WTC11 (cell line): ENCODE results near the gene ADCY10. TPM values are rescaled to one million over a fixed set of nuclear protein-coding genes. Genes with fewer than 3 reads are reported as not detected.

Source experiments
- ATAC-seq: fragments of 200-7000 bp; cut with Tn5 transposase; 2 replicates; pipeline ENCODE4 v1.10.0; 2021; ENCODE audit warnings: mild to moderate bottlenecking, moderate library complexity
- CTCF ChIA-PET: fragments of 300-600 bp; sonication (Branson Sonifier 250); formaldehyde crosslinking; loops from one replicate; lab custom pipeline; 2021; ENCODE audit warnings: antibody characterized with exemption; lab: Charles Lee
- POLR2A ChIA-PET: fragments of 350-600 bp; sonication (Branson Sonifier 250); formaldehyde crosslinking; loops from one replicate; lab custom pipeline; 2021; ENCODE audit warnings: antibody characterized with exemption; lab: Charles Lee
- DNase-seq: peaks from one replicate; pipeline ENCODE4 v3.0.0; 2021; ENCODE audit warnings: low spot score
- H3K27ac Mint-ChIP-seq: 2 replicates; pipeline ENCODE4 v1.8.0; 2021; ENCODE audit warnings: mixed read lengths
- H3K27me3 Mint-ChIP-seq: 2 replicates; pipeline ENCODE4 v1.8.0; 2021; ENCODE audit warnings: low read depth, mild to moderate bottlenecking, moderate library complexity, mixed read lengths
- H3K36me3 Mint-ChIP-seq: 2 replicates; pipeline ENCODE4 v1.8.0; 2021; ENCODE audit warnings: mixed read lengths
- H3K4me1 Mint-ChIP-seq: 2 replicates; pipeline ENCODE4 v1.8.0; 2022; ENCODE audit warnings: mixed read lengths
- H3K4me3 Mint-ChIP-seq: 2 replicates; pipeline ENCODE4 v1.8.0; 2021; ENCODE audit warnings: mild to moderate bottlenecking, moderate library complexity, mixed read lengths
- H3K9me3 Mint-ChIP-seq: 2 replicates; pipeline ENCODE4 v1.8.0; 2021; ENCODE audit warnings: mixed read lengths
- CBFB ChIP-seq: sonication (generic); formaldehyde crosslinking; IDR thresholded peaks from 2 replicates; pipeline ENCODE4 v1.8.1; 2022; ENCODE audit warnings: mild to moderate bottlenecking, low read depth, missing genetic modification reagents
- CREM ChIP-seq: sonication (generic); formaldehyde crosslinking; IDR thresholded peaks from 2 replicates; pipeline ENCODE4 v1.8.1; 2022; ENCODE audit warnings: mild to moderate bottlenecking, missing genetic modification reagents, moderate library complexity
- FOXK1 ChIP-seq: sonication (generic); formaldehyde crosslinking; IDR thresholded peaks from 2 replicates; pipeline ENCODE4 v1.8.0; 2022; ENCODE audit warnings: mild to moderate bottlenecking, moderate library complexity, missing genetic modification reagents
- GABPB1 ChIP-seq: sonication (generic); formaldehyde crosslinking; IDR thresholded peaks from 2 replicates; pipeline ENCODE4 v1.8.1; 2023; ENCODE audit warnings: mild to moderate bottlenecking, missing genetic modification reagents
- GTF2I ChIP-seq: fragments of 250-450 bp; sonication (Bioruptor Pico); conservative IDR thresholded peaks from 2 replicates; pipeline ENCODE4 v1.4.0; 2021; ENCODE audit warnings: mild to moderate bottlenecking
- IRF2 ChIP-seq: sonication (generic); formaldehyde crosslinking; IDR thresholded peaks from 2 replicates; pipeline ENCODE4 v1.8.0; 2022; ENCODE audit warnings: low read depth, missing genetic modification reagents, borderline replicate concordance
- NR2C2 ChIP-seq: sonication (generic); formaldehyde crosslinking; IDR thresholded peaks from 2 replicates; pipeline ENCODE4 v1.8.0; 2022; ENCODE audit warnings: mild to moderate bottlenecking, missing genetic modification reagents
- PRRX2 ChIP-seq: fragments of 250-450 bp; sonication (Bioruptor Pico); IDR thresholded peaks from 2 replicates; pipeline ENCODE4 v1.8.0; 2021; ENCODE audit warnings: mild to moderate bottlenecking
- RELA ChIP-seq: sonication (generic); formaldehyde crosslinking; IDR thresholded peaks from 2 replicates; pipeline ENCODE4 v1.8.1; 2022; ENCODE audit warnings: missing genetic modification reagents, mild to moderate bottlenecking, borderline replicate concordance
- SMAD4 ChIP-seq: sonication (generic); formaldehyde crosslinking; IDR thresholded peaks from 2 replicates; pipeline ENCODE4 v1.8.0; 2022; ENCODE audit warnings: mild to moderate bottlenecking, missing genetic modification reagents
- ZNF138 ChIP-seq: sonication (generic); formaldehyde crosslinking; conservative IDR thresholded peaks from 2 replicates; pipeline ENCODE4 v1.8.1; 2022; ENCODE audit warnings: mild to moderate bottlenecking, moderate library complexity, missing genetic modification reagents
- ZNF317 ChIP-seq: sonication (generic); formaldehyde crosslinking; IDR thresholded peaks from 2 replicates; pipeline ENCODE4 v1.8.1; 2023; ENCODE audit warnings: low read depth, mild to moderate bottlenecking, moderate library complexity, missing genetic modification reagents, borderline replicate concordance
- ZNF396 ChIP-seq: fragments of 250-450 bp; sonication (Bioruptor Pico); IDR thresholded peaks from 2 replicates; pipeline ENCODE4 v1.8.0; 2021; ENCODE audit warnings: mild to moderate bottlenecking, moderate library complexity, borderline replicate concordance
- ZNF416 ChIP-seq: fragments of 250-450 bp; sonication (Bioruptor Pico); IDR thresholded peaks from 2 replicates; pipeline ENCODE4 v1.9.0; 2021; ENCODE audit warnings: mild to moderate bottlenecking, inconsistent platforms
- total RNA-seq: library from RNA; stranded (reverse); gene quantifications from 3 replicates; pipeline ENCODE4 v1.2.3, GENCODE V29; 2021
- TF ChIP-seq, protein P1 (sequence below): sonication (generic); formaldehyde crosslinking; IDR thresholded peaks from 2 replicates; pipeline ENCODE4 v1.8.0; 2022; ENCODE audit warnings: missing genetic modification reagents
- TF ChIP-seq, protein P2 (sequence below): fragments of 250-450 bp; sonication (Bioruptor Pico); IDR thresholded peaks from 2 replicates; pipeline ENCODE4 v1.9.0; 2021; ENCODE audit warnings: moderate library complexity, mild to moderate bottlenecking, inconsistent platforms, borderline replicate concordance
- TF ChIP-seq, protein P3 (sequence below): sonication (generic); formaldehyde crosslinking; IDR thresholded peaks from 2 replicates; pipeline ENCODE4 v1.8.1; 2022; ENCODE audit warnings: low read depth, mild to moderate bottlenecking, moderate library complexity, missing genetic modification reagents, borderline replicate concordance
- TF ChIP-seq, protein P4 (sequence below): fragments of 250-450 bp; sonication (Bioruptor Pico); IDR thresholded peaks from 2 replicates; pipeline ENCODE4 v1.9.0; 2021; ENCODE audit warnings: mild to moderate bottlenecking
- TF ChIP-seq, protein P5 (sequence below): fragments of 250-450 bp; sonication (Bioruptor Pico); IDR thresholded peaks from 2 replicates; pipeline ENCODE4 v1.8.0; 2021; ENCODE audit warnings: mild to moderate bottlenecking
- TF ChIP-seq, protein P6 (sequence below): sonication (generic); formaldehyde crosslinking; conservative IDR thresholded peaks from 2 replicates; pipeline ENCODE4 v1.8.1; 2023; ENCODE audit warnings: mild to moderate bottlenecking, low read depth, missing genetic modification reagents, moderate library complexity
- TF ChIP-seq, protein P7 (sequence below): sonication (generic); formaldehyde crosslinking; IDR thresholded peaks from 2 replicates; pipeline ENCODE4 v1.8.0; 2023; ENCODE audit warnings: missing genetic modification reagents, mild to moderate bottlenecking, borderline replicate concordance

The ADCY10 gene
- total RNA-seq, 1 experiment from 2014 or later, result 0.07 TPM

DNA sequence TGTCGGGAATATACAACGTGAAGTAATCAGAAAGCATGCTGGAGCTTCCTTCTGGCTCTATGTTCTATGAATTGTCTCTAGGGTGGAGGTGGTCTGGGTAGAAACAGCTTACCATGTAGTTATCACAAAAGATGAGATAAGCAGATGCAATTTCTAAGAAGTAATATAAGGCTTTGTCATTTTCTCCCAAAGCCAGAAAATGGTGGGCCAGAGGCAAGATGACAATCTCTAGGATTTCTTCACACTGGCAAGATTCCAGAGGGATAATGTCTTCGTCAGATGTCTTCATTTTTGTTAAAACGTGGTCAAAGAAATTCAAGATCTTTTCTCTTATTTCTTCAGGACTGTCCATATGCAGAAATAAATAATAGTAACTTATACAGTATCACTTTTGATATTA, 77.7 kb downstream of the ADCY10 start:
- no peaks in the 10 kb centered on the region for H3K36me3 Mint-ChIP-seq
- H3K9me3 Mint-ChIP-seq, result no peaks in the 10 kb centered on the region
- ATAC-seq (no peak), DNase-seq (no peak)
- no peaks in the 10 kb centered on the region for H3K27me3 Mint-ChIP-seq
- no peak for TF ChIP-seq ZNF416 (CRISPR knock-in tag)
- TF ChIP-seq ZNF317 (CRISPR knock-in tag), result no peak
- TF ChIP-seq RELA (CRISPR knock-in tag), result no peak
- TF ChIP-seq NR2C2, result no peak
- no peak for TF ChIP-seq PRRX2 (CRISPR knock-in tag)
- no peak for TF ChIP-seq GTF2I
- TF ChIP-seq, protein P1, sequence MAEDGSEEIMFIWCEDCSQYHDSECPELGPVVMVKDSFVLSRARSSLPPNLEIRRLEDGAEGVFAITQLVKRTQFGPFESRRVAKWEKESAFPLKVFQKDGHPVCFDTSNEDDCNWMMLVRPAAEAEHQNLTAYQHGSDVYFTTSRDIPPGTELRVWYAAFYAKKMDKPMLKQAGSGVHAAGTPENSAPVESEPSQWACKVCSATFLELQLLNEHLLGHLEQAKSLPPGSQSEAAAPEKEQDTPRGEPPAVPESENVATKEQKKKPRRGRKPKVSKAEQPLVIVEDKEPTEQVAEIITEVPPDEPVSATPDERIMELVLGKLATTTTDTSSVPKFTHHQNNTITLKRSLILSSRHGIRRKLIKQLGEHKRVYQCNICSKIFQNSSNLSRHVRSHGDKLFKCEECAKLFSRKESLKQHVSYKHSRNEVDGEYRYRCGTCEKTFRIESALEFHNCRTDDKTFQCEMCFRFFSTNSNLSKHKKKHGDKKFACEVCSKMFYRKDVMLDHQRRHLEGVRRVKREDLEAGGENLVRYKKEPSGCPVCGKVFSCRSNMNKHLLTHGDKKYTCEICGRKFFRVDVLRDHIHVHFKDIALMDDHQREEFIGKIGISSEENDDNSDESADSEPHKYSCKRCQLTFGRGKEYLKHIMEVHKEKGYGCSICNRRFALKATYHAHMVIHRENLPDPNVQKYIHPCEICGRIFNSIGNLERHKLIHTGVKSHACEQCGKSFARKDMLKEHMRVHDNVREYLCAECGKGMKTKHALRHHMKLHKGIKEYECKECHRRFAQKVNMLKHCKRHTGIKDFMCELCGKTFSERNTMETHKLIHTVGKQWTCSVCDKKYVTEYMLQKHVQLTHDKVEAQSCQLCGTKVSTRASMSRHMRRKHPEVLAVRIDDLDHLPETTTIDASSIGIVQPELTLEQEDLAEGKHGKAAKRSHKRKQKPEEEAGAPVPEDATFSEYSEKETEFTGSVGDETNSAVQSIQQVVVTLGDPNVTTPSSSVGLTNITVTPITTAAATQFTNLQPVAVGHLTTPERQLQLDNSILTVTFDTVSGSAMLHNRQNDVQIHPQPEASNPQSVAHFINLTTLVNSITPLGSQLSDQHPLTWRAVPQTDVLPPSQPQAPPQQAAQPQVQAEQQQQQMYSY (CRISPR knock-in tag), result no peak
- TF ChIP-seq FOXK1 (CRISPR knock-in tag), result no peak
- TF ChIP-seq CBFB (CRISPR knock-in tag), result no peak
- TF ChIP-seq GABPB1, result no peak
- TF ChIP-seq CREM, result no peak
- TF ChIP-seq ZNF396 (CRISPR knock-in tag), result no peak
- TF ChIP-seq, protein P2, sequence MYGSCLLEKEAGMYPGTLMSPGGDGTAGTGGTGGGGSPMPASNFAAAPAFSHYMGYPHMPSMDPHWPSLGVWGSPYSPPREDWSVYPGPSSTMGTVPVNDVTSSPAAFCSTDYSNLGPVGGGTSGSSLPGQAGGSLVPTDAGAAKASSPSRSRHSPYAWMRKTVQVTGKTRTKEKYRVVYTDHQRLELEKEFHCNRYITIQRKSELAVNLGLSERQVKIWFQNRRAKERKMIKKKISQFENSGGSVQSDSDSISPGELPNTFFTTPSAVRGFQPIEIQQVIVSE, result no peak
- TF ChIP-seq, protein P3, sequence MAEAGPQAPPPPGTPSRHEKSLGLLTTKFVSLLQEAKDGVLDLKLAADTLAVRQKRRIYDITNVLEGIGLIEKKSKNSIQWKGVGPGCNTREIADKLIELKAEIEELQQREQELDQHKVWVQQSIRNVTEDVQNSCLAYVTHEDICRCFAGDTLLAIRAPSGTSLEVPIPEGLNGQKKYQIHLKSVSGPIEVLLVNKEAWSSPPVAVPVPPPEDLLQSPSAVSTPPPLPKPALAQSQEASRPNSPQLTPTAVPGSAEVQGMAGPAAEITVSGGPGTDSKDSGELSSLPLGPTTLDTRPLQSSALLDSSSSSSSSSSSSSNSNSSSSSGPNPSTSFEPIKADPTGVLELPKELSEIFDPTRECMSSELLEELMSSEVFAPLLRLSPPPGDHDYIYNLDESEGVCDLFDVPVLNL (CRISPR knock-in tag), result no peak
- TF ChIP-seq, protein P4, sequence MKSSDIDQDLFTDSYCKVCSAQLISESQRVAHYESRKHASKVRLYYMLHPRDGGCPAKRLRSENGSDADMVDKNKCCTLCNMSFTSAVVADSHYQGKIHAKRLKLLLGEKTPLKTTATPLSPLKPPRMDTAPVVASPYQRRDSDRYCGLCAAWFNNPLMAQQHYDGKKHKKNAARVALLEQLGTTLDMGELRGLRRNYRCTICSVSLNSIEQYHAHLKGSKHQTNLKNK (CRISPR knock-in tag), result no peak
- no peak for TF ChIP-seq IRF2 (CRISPR knock-in tag)
- TF ChIP-seq ZNF138 (CRISPR knock-in tag), result no peak
- no peak overlapping the region for H3K27ac Mint-ChIP-seq
- peaks cover 9% of the 10 kb centered on the region; the same call in 1 of the 2 replicates for H3K4me1 Mint-ChIP-seq
- CTCF ChIA-PET, result no interaction called here
- POLR2A ChIA-PET, result no interaction called here
- H3K4me3 Mint-ChIP-seq, result no peak overlapping the region

DNA sequence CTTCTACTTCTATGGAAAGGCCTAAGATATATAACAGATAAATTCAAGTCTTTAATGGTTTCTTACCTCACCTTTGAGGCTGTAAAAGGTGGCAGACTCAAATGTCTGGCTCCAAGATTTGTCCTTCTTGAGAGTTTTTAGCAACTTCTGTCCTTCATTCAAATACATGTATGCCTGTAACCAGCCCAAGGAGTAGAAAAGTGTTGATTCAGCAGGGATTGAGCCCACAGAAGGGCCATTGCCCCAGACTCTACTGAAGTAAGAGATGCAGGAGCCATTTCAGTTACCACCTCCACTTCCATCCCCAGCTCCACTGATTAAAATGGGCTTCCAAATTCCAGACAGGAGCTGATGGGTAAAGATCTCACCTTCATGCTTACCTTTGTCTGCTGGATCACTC, 80.0 kb downstream of the ADCY10 start:
- ATAC-seq, result no peak
- POLR2A ChIA-PET, result no interaction called here
- TF ChIP-seq, protein P5, sequence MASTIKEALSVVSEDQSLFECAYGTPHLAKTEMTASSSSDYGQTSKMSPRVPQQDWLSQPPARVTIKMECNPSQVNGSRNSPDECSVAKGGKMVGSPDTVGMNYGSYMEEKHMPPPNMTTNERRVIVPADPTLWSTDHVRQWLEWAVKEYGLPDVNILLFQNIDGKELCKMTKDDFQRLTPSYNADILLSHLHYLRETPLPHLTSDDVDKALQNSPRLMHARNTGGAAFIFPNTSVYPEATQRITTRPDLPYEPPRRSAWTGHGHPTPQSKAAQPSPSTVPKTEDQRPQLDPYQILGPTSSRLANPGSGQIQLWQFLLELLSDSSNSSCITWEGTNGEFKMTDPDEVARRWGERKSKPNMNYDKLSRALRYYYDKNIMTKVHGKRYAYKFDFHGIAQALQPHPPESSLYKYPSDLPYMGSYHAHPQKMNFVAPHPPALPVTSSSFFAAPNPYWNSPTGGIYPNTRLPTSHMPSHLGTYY (CRISPR knock-in tag), result no peak
- TF ChIP-seq SMAD4 (CRISPR knock-in tag) (no peak), FOXK1 (CRISPR knock-in tag) (no peak), ZNF416 (CRISPR knock-in tag) (no peak)
- TF ChIP-seq, protein P6, sequence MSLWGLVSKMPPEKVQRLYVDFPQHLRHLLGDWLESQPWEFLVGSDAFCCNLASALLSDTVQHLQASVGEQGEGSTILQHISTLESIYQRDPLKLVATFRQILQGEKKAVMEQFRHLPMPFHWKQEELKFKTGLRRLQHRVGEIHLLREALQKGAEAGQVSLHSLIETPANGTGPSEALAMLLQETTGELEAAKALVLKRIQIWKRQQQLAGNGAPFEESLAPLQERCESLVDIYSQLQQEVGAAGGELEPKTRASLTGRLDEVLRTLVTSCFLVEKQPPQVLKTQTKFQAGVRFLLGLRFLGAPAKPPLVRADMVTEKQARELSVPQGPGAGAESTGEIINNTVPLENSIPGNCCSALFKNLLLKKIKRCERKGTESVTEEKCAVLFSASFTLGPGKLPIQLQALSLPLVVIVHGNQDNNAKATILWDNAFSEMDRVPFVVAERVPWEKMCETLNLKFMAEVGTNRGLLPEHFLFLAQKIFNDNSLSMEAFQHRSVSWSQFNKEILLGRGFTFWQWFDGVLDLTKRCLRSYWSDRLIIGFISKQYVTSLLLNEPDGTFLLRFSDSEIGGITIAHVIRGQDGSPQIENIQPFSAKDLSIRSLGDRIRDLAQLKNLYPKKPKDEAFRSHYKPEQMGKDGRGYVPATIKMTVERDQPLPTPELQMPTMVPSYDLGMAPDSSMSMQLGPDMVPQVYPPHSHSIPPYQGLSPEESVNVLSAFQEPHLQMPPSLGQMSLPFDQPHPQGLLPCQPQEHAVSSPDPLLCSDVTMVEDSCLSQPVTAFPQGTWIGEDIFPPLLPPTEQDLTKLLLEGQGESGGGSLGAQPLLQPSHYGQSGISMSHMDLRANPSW (CRISPR knock-in tag), result no peak
- TF ChIP-seq, protein P7, sequence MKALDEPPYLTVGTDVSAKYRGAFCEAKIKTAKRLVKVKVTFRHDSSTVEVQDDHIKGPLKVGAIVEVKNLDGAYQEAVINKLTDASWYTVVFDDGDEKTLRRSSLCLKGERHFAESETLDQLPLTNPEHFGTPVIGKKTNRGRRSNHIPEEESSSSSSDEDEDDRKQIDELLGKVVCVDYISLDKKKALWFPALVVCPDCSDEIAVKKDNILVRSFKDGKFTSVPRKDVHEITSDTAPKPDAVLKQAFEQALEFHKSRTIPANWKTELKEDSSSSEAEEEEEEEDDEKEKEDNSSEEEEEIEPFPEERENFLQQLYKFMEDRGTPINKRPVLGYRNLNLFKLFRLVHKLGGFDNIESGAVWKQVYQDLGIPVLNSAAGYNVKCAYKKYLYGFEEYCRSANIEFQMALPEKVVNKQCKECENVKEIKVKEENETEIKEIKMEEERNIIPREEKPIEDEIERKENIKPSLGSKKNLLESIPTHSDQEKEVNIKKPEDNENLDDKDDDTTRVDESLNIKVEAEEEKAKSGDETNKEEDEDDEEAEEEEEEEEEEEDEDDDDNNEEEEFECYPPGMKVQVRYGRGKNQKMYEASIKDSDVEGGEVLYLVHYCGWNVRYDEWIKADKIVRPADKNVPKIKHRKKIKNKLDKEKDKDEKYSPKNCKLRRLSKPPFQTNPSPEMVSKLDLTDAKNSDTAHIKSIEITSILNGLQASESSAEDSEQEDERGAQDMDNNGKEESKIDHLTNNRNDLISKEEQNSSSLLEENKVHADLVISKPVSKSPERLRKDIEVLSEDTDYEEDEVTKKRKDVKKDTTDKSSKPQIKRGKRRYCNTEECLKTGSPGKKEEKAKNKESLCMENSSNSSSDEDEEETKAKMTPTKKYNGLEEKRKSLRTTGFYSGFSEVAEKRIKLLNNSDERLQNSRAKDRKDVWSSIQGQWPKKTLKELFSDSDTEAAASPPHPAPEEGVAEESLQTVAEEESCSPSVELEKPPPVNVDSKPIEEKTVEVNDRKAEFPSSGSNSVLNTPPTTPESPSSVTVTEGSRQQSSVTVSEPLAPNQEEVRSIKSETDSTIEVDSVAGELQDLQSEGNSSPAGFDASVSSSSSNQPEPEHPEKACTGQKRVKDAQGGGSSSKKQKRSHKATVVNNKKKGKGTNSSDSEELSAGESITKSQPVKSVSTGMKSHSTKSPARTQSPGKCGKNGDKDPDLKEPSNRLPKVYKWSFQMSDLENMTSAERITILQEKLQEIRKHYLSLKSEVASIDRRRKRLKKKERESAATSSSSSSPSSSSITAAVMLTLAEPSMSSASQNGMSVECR, result no peak

More for the DNA sequence above, 80.0 kb downstream of the ADCY10 start:
- H3K27me3 Mint-ChIP-seq, result no peaks in the 10 kb centered on the region
- DNase-seq, result no peak
- peaks cover 26% of the 10 kb centered on the region for H3K4me1 Mint-ChIP-seq
- CTCF ChIA-PET, result no interaction called here
- no peak overlapping the region for H3K4me3 Mint-ChIP-seq
- H3K27ac Mint-ChIP-seq, result no peak overlapping the region
- H3K9me3 Mint-ChIP-seq, result no peaks in the 10 kb centered on the region
- no peaks in the 10 kb centered on the region for H3K36me3 Mint-ChIP-seq
